ENCODE data around the gene RAPGEF5. TPM values are rescaled to one million over a fixed set of nuclear protein-coding genes. Genes with fewer than 3 reads are reported as not detected.

RAPGEF5 gene
- total RNA-seq, 1 donor from 2014 or later = 16.5 TPM

DNA sequence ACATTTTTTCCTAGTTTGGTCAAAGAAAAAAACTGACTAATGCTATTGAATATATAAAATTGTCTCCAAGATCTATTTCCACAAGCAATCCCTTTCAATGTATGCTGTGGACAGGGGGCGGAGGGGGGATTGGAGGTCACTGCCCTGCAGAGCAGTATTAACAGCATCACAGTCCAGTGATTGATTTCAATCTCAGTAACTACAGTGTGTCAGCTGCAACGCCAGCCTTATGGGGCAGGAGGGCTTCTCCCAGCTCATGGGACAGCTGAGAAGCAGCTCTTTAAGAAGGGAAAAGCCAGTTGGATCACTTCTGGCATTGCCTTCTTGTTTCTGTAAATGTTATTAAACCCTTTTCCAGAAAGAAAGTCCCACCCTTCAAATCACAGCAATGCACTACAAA lies 65.0 kb downstream of the RAPGEF5 start:
- H3K36me3 ChIP-seq = no peaks in the 10 kb centered on the region
- TF ChIP-seq CTCF (IDR thresholded peaks at IDR 0.05; ENCODE audit: borderline replicate concordance) = no peak
- no peak overlapping the region for H3K4me3 ChIP-seq
- H3K27ac ChIP-seq (replicated peaks) = no peak overlapping the region
- DNase-seq = no peak
- no peaks in the 10 kb centered on the region for H3K9me3 ChIP-seq (replicated peaks)
- peaks cover 11% of the 10 kb centered on the region for H3K4me1 ChIP-seq
- intact Hi-C loops (cut with micrococcal nuclease) = no loop called here
- H3K27me3 ChIP-seq (ENCODE audit: low read depth) = no peaks in the 10 kb centered on the region

DNA sequence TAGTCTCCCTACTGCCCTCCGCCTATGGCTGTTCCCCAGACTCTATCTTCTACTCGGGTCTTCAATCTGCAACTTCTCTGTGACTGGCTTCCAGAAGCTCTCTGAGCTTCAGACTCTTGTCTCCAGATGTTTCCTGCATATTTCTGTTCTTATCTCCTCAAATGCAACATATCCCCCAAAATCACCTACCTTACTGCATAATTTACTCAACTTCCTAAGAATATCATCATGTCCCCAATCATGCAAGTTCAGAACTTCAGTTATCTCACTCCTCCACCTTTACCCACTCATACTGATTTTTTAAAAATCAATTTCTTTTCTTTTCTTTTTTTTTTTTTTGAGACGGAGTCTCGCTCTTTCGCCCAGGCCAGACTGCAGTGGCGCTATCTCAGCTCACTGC lies 68.8 kb downstream of the RAPGEF5 start:
- no peaks in the 10 kb centered on the region for H3K9me3 ChIP-seq (replicated peaks)
- no peaks in the 10 kb centered on the region for H3K4me1 ChIP-seq
- no peak for DNase-seq
- H3K36me3 ChIP-seq = no peaks in the 10 kb centered on the region
- TF ChIP-seq CTCF (IDR thresholded peaks at IDR 0.05; ENCODE audit: borderline replicate concordance) = no peak
- intact Hi-C loops (cut with micrococcal nuclease) = no loop called here
- H3K4me3 ChIP-seq = no peak overlapping the region
- H3K27me3 ChIP-seq (ENCODE audit: low read depth) = no peaks in the 10 kb centered on the region
- no peak overlapping the region for H3K27ac ChIP-seq (replicated peaks)

DNA sequence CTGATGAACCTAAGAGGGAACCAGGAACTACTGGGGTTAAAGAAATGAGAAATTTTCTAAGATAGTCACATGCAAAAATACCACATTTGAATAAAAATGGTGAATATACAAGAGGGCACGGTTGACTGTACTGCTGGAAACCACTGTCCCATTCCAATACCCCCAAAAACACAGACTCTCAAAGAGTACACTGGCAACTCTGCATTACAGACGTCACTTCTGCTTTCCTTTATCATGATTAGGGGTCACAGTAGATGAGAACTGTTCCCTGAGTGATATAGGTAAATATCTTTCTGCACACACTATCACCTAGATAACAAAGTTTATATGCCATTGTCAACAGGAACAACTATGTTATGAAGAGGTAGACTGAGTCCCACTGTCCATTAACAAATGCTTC lies 69.5 kb downstream of the RAPGEF5 start:
- Histone ChIP-seq H3K27me3 (ENCODE audit: low read depth) (no peaks in the 10 kb centered on the region), H3K27ac (replicated peaks) (no peak overlapping the region), H3K9me3 (replicated peaks) (no peaks in the 10 kb centered on the region), H3K36me3 (no peaks in the 10 kb centered on the region), H3K4me3 (no peak overlapping the region), H3K4me1 (no peaks in the 10 kb centered on the region)
- intact Hi-C loops (cut with micrococcal nuclease) = no loop called here
- no peak for TF ChIP-seq CTCF (IDR thresholded peaks at IDR 0.05; ENCODE audit: borderline replicate concordance)
- no peak for DNase-seq

DNA sequence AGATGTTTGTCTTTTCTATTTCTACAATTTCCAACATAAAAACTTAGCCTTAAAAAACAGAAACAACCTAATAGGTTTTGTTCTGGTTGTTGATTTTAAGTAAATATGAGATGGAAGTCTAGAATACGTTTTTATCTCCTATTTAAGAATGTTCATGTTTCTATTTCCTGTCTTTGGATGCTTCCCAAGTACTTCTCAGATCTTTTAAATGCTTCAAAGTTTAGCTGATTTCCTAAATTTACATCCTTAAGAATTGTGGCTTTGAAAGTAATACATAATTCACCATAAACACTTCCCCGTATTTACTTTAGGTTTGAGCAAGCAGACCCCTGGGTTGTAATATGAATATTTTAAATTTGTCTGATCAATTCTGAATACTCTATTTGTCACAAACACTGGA lies 70.5 kb downstream of the RAPGEF5 start:
- Histone ChIP-seq H3K27me3 (ENCODE audit: low read depth) (no peaks in the 10 kb centered on the region), H3K27ac (replicated peaks) (no peak overlapping the region), H3K36me3 (no peaks in the 10 kb centered on the region), H3K4me3 (no peak overlapping the region), H3K9me3 (replicated peaks) (no peaks in the 10 kb centered on the region), H3K4me1 (no peaks in the 10 kb centered on the region)
- no peak for TF ChIP-seq CTCF (IDR thresholded peaks at IDR 0.05; ENCODE audit: borderline replicate concordance)
- no peak for DNase-seq
- intact Hi-C loops (cut with micrococcal nuclease) = no loop called here

DNA sequence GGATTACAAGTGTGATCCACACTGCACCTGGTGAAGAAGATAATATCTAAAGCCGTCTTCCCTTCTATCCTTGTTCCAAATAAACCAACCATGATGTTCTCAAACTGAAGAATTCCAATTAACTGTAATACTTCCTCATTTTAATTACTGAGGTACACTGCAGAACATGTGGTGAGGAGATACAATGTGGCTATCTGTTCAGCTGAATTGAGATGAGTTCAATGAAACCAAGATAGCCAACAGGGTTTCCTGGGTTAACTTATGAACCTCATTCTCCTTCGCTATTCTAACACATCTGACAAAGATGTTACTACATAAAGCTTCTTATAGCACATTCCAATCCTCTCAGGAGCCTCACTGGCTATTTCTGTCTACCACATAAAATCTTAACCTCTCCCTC lies 75.5 kb downstream of the RAPGEF5 start:
- Histone ChIP-seq H3K27ac (replicated peaks) (no peak overlapping the region), H3K4me3 (no peak overlapping the region), H3K4me1 (no peaks in the 10 kb centered on the region), H3K27me3 (ENCODE audit: low read depth) (no peaks in the 10 kb centered on the region), H3K9me3 (replicated peaks) (no peaks in the 10 kb centered on the region), H3K36me3 (no peaks in the 10 kb centered on the region)
- TF ChIP-seq CTCF (IDR thresholded peaks at IDR 0.05; ENCODE audit: borderline replicate concordance) = no peak
- intact Hi-C loops (cut with micrococcal nuclease) = no loop called here
- DNase-seq = no peak

GRCh38 chr7:22280031-22280430 lies 76.9 kb downstream of the RAPGEF5 start:
- Histone ChIP-seq H3K4me1 (no peaks in the 10 kb centered on the region), H3K9me3 (replicated peaks) (no peaks in the 10 kb centered on the region), H3K27ac (replicated peaks) (no peak overlapping the region), H3K4me3 (no peak overlapping the region), H3K36me3 (no peaks in the 10 kb centered on the region), H3K27me3 (ENCODE audit: low read depth) (no peaks in the 10 kb centered on the region)
- intact Hi-C loops (cut with micrococcal nuclease) = no loop called here
- DNase-seq = no peak
- TF ChIP-seq CTCF (IDR thresholded peaks at IDR 0.05; ENCODE audit: borderline replicate concordance) = no peak

Data from left ventricle myocardium inferior (tissue), 1 donor.